Ishikawa (cell line): Measurements from ENCODE around the gene GALNT7.

Experiments used
- CEBPB ChIP-seq: IDR thresholded peaks from 2 replicates; pipeline ENCODE4 v1.6.1; 2012
- EP300 ChIP-seq: IDR thresholded peaks from 2 replicates; pipeline ENCODE4 v1.6.1; 2012; ENCODE audit warnings: borderline replicate concordance
- FOXM1 ChIP-seq: IDR thresholded peaks from 2 replicates; pipeline ENCODE4 v1.6.1; 2012; ENCODE audit warnings: low read depth, borderline replicate concordance
- TAF1 ChIP-seq: IDR thresholded peaks from 2 replicates; pipeline ENCODE4 v1.6.1; 2012; ENCODE audit warnings: low read depth, mild to moderate bottlenecking
- TCF12 ChIP-seq: IDR thresholded peaks from 2 replicates; pipeline ENCODE4 v1.6.1; 2012; ENCODE audit warnings: low read depth
- TF ChIP-seq, protein P1 (sequence below): IDR thresholded peaks from 2 replicates; pipeline ENCODE4 v1.6.1; 2012
- TF ChIP-seq, protein P2 (sequence below): IDR thresholded peaks from 2 replicates; pipeline ENCODE4 v1.6.1; 2012; ENCODE audit warnings: low read depth, mild to moderate bottlenecking

DNA sequence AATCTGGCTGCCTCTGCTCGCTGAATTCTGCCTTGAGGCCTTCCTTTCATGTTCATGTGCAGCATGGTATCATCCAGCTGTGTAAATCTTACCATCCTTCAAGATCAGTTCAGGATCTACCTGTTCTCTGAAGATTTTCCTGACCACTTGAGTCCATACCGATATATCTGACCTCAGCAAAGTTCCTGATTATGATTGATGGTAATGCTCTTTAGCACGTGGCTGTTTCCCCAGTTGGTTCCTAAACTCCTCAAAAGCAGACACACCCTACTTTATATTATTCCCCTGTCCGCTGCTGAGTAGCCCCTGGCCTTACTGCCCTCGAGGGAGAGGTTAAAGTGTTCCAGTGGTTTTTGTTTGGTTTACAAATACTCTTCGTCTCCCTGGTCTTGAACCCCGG, 20.0 kb downstream of the GALNT7 start:
- TF ChIP-seq CEBPB (no peak), TCF12 (no peak), EP300 (no peak), FOXM1 (no peak), TAF1 (no peak)
- TF ChIP-seq, protein P1, sequence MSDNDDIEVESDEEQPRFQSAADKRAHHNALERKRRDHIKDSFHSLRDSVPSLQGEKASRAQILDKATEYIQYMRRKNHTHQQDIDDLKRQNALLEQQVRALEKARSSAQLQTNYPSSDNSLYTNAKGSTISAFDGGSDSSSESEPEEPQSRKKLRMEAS: no peak
- TF ChIP-seq, protein P2, sequence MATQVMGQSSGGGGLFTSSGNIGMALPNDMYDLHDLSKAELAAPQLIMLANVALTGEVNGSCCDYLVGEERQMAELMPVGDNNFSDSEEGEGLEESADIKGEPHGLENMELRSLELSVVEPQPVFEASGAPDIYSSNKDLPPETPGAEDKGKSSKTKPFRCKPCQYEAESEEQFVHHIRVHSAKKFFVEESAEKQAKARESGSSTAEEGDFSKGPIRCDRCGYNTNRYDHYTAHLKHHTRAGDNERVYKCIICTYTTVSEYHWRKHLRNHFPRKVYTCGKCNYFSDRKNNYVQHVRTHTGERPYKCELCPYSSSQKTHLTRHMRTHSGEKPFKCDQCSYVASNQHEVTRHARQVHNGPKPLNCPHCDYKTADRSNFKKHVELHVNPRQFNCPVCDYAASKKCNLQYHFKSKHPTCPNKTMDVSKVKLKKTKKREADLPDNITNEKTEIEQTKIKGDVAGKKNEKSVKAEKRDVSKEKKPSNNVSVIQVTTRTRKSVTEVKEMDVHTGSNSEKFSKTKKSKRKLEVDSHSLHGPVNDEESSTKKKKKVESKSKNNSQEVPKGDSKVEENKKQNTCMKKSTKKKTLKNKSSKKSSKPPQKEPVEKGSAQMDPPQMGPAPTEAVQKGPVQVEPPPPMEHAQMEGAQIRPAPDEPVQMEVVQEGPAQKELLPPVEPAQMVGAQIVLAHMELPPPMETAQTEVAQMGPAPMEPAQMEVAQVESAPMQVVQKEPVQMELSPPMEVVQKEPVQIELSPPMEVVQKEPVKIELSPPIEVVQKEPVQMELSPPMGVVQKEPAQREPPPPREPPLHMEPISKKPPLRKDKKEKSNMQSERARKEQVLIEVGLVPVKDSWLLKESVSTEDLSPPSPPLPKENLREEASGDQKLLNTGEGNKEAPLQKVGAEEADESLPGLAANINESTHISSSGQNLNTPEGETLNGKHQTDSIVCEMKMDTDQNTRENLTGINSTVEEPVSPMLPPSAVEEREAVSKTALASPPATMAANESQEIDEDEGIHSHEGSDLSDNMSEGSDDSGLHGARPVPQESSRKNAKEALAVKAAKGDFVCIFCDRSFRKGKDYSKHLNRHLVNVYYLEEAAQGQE: no peak
